ENCODE data around the gene TUBA1C. TPM values are rescaled to one million over a fixed set of nuclear protein-coding genes. Genes with fewer than 3 reads are reported as not detected.

Gene TUBA1C
- total and polyA plus RNA-seq, 9 of the 15 experiments (the other 6 are each of a cell fraction or from before 2014, with no cell fraction given), result 755 to 3,012 (median 914) TPM

GRCh38 chr12:49232940-49233841, 31.7 kb upstream of the TUBA1C start (continued):
- TF ChIP-seq, protein P1, sequence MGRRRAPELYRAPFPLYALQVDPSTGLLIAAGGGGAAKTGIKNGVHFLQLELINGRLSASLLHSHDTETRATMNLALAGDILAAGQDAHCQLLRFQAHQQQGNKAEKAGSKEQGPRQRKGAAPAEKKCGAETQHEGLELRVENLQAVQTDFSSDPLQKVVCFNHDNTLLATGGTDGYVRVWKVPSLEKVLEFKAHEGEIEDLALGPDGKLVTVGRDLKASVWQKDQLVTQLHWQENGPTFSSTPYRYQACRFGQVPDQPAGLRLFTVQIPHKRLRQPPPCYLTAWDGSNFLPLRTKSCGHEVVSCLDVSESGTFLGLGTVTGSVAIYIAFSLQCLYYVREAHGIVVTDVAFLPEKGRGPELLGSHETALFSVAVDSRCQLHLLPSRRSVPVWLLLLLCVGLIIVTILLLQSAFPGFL (CRISPR knock-in tag; IDR thresholded peaks at IDR 0.05), result 0 out of 2 replicates have a peak, but pooled peaks have one; percentile 65
- TF ChIP-seq FOXP1 (CRISPR knock-in tag; IDR thresholded peaks at IDR 0.05) (no peak), GTF2F1 (IDR thresholded peaks at IDR 0.05; ENCODE audit: low read depth, low read length) (no peak), HMG20A (CRISPR knock-in tag; conservative IDR thresholded peaks at IDR 0.05) (no peak), CBFA2T2 (conservative IDR thresholded peaks at IDR 0.05) (peak; percentile 99), FOXJ2 (tag; IDR thresholded peaks at IDR 0.05) (no peak), ZFX (CRISPR knock-in tag; IDR thresholded peaks at IDR 0.05) (no peak; the same call in none of the 2 replicates), CREBBP (IDR thresholded peaks at IDR 0.05; ENCODE audit: low read depth, low read length) (no peak), CXXC5 (CRISPR knock-in tag; IDR thresholded peaks at IDR 0.05) (peak; percentile 83), ZC3H8 (IDR thresholded peaks at IDR 0.05) (no peak), SPI1 (IDR thresholded peaks at IDR 0.05; ENCODE audit: borderline replicate concordance, low read depth, low read length) (no peak), TCF7 (IDR thresholded peaks at IDR 0.05; ENCODE audit: borderline replicate concordance) (peak; percentile 85), CBFB (CRISPR knock-in tag; IDR thresholded peaks at IDR 0.05) (no peak), POLR2H (tag; IDR thresholded peaks at IDR 0.05; ENCODE audit: low read depth) (no peak), RREB1 (CRISPR knock-in tag; IDR thresholded peaks at IDR 0.05) (no peak), USF1 (CRISPR knock-in tag; IDR thresholded peaks at IDR 0.05) (no peak)
- TF ChIP-seq, protein P2, sequence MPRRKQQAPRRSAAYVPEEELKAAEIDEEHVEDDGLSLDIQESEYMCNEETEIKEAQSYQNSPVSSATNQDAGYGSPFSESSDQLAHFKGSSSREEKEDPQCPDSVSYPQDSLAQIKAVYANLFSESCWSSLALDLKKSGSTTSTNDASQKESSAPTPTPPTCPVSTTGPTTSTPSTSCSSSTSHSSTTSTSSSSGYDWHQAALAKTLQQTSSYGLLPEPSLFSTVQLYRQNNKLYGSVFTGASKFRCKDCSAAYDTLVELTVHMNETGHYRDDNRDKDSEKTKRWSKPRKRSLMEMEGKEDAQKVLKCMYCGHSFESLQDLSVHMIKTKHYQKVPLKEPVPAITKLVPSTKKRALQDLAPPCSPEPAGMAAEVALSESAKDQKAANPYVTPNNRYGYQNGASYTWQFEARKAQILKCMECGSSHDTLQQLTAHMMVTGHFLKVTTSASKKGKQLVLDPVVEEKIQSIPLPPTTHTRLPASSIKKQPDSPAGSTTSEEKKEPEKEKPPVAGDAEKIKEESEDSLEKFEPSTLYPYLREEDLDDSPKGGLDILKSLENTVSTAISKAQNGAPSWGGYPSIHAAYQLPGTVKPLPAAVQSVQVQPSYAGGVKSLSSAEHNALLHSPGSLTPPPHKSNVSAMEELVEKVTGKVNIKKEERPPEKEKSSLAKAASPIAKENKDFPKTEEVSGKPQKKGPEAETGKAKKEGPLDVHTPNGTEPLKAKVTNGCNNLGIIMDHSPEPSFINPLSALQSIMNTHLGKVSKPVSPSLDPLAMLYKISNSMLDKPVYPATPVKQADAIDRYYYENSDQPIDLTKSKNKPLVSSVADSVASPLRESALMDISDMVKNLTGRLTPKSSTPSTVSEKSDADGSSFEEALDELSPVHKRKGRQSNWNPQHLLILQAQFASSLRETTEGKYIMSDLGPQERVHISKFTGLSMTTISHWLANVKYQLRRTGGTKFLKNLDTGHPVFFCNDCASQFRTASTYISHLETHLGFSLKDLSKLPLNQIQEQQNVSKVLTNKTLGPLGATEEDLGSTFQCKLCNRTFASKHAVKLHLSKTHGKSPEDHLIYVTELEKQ (CRISPR knock-in tag; IDR thresholded peaks at IDR 0.05), result no peak

Data from K562 (cell line).